ENCODE measurements around the gene BEST2. TPM values are rescaled to one million over a fixed set of nuclear protein-coding genes. Genes with fewer than 3 reads are reported as not detected.
"Not testable (repeated sequence)": the region's sequence is repeated elsewhere in the genome, so short reads cannot be mapped to it uniquely, and the experiment has no call there.

BEST2 gene
- total and polyA plus RNA-seq, 2 of the 4 experiments (the other 2 are of a cell fraction): not detected

DNA sequence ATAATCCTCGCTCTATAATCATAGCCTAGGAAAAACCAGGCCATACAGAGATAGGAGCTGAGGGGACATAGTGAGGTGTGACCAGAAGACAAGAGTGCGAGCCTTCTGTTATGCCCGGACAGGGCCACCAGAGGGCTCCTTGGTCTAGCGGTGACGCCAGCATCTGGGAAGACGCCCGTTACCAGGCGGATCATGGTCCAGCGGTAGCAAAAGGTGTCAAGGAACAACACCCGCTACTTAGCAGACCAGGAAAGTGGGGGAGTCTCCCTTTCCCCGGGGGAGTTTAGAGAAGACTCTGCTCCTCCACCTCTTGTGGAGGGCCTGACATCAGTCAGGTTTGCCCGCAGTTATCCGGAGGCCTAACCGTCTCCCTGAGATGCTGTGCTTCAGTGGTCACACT is 39.5 kb upstream of the BEST2 start:
- BruUV-seq (replicated peaks); ATAC-seq (ENCODE audit: low read depth); H4K91ac ChIP-seq (ENCODE audit: insufficient read depth, low read depth, low read length); H2BK5ac ChIP-seq (ENCODE audit: low read depth, low read length, poor library complexity, severe bottlenecking); H3K23ac ChIP-seq (ENCODE audit: low read depth, low read length); H4K5ac ChIP-seq (ENCODE audit: low read depth, low read length); H3K14ac ChIP-seq (replicated peaks; ENCODE audit: low read depth, low read length); H2BK120ac ChIP-seq (ENCODE audit: low read depth, low read length); H3K4me3 ChIP-seq (ENCODE audit: insufficient read depth, low read depth, low read length); H4K8ac ChIP-seq (ENCODE audit: low read depth in 2 of 2, low read length in 2 of 2); H2BK15ac ChIP-seq (ENCODE audit: low read depth, low read length); H3K27me3 ChIP-seq (ENCODE audit: control insufficient read depth, insufficient read depth, low read length); intact Hi-C loops (cut with micrococcal nuclease); H2BK20ac ChIP-seq (ENCODE audit: low read depth, low read length); H3K4me1 ChIP-seq (ENCODE audit: control insufficient read depth, insufficient read depth, low read length); H2AK9ac ChIP-seq (replicated peaks; ENCODE audit: low read depth, low read length, poor library complexity); H2AK5ac ChIP-seq (ENCODE audit: low read depth, low read length); H3K9me1 ChIP-seq (ENCODE audit: insufficient read depth, low read length); H3K9ac ChIP-seq (ENCODE audit: low read depth, low read length); H2AFZ ChIP-seq (replicated peaks; ENCODE audit: low read length, poor library complexity); POLR2A ChIA-PET (ENCODE audit: unreplicated experiment); H3K9me3 ChIP-seq (ENCODE audit: control insufficient read depth, insufficient read depth, low read length); in situ Hi-C loops (cut with MboI; ENCODE audit: low sequenced_read_pairs); H3K18ac ChIP-seq (ENCODE audit: low read depth, low read length); CTCF ChIA-PET; dilution Hi-C loops (cut with HindIII; ENCODE audit: low sequenced_read_pairs, unreplicated experiment); H3K4me2 ChIP-seq (ENCODE audit: low read depth, low read length); DNase-seq; H3K56ac ChIP-seq (ENCODE audit: extremely low read depth, insufficient read depth, low read length); H3K4ac ChIP-seq (ENCODE audit: low read depth, low read length); H3K27ac ChIP-seq (ENCODE audit: insufficient read depth, low read length): not testable (repeated sequence)
- Histone ChIP-seq H4K20me1 (ENCODE audit: insufficient read depth, low read length) (peaks cover 13% of the 10 kb centered on the region), H3K79me1 (ENCODE audit: low read depth in 1 of 2, low read length in 2 of 2) (peaks cover 25 to 47% of the 10 kb centered on the region in 2 experiments), H3K36me3 (ENCODE audit: control insufficient read depth, insufficient read depth, low read length) (peaks cover 66% of the 10 kb centered on the region)
- no CpG with 5 or more reads among the region's 14 CpGs for WGBS, 2 experiments (ENCODE audit: extremely low coverage in 2 of 2, insufficient read length in 1 of 2)

DNA sequence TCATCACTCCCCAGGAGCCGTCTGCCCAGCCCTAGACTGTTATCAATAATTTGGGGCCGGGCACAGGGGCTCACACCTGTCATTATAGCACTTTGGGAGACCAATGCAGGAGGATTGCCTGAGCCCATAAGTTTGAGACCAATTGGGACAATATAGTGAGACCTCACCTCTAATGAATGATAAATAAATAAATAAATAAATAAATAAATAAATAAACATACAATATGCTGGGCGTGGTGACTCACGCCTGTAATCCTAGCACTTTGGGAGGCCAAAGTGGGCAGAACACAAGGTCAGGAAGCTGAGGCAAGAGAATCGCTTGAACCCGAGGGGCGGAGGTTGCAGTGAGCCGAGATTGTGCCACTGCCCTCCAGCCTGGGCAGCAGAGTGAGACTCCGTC is 38.3 kb upstream of the BEST2 start:
- H3K4ac ChIP-seq (ENCODE audit: low read depth, low read length); H2BK20ac ChIP-seq (ENCODE audit: low read depth, low read length); H2BK120ac ChIP-seq (ENCODE audit: low read depth, low read length); H2AK9ac ChIP-seq (replicated peaks; ENCODE audit: low read depth, low read length, poor library complexity); H3K4me3 ChIP-seq (ENCODE audit: insufficient read depth, low read depth, low read length); H2AK5ac ChIP-seq (ENCODE audit: low read depth, low read length); H3K18ac ChIP-seq (ENCODE audit: low read depth, low read length); H3K4me2 ChIP-seq (ENCODE audit: low read depth, low read length); ATAC-seq (ENCODE audit: low read depth); H3K9me1 ChIP-seq (ENCODE audit: insufficient read depth, low read length); H3K14ac ChIP-seq (replicated peaks; ENCODE audit: low read depth, low read length); H4K5ac ChIP-seq (ENCODE audit: low read depth, low read length); H2BK15ac ChIP-seq (ENCODE audit: low read depth, low read length); H4K91ac ChIP-seq (ENCODE audit: insufficient read depth, low read depth, low read length); DNase-seq; H3K9ac ChIP-seq (ENCODE audit: low read depth, low read length); intact Hi-C loops (cut with micrococcal nuclease); H2AFZ ChIP-seq (replicated peaks; ENCODE audit: low read length, poor library complexity); H3K4me1 ChIP-seq (ENCODE audit: control insufficient read depth, insufficient read depth, low read length); BruUV-seq (replicated peaks); H4K8ac ChIP-seq (ENCODE audit: low read depth in 2 of 2, low read length in 2 of 2); dilution Hi-C loops (cut with HindIII; ENCODE audit: low sequenced_read_pairs, unreplicated experiment); H3K27me3 ChIP-seq (ENCODE audit: control insufficient read depth, insufficient read depth, low read length); H3K56ac ChIP-seq (ENCODE audit: extremely low read depth, insufficient read depth, low read length); H3K9me3 ChIP-seq (ENCODE audit: control insufficient read depth, insufficient read depth, low read length); H3K27ac ChIP-seq (ENCODE audit: insufficient read depth, low read length); in situ Hi-C loops (cut with MboI; ENCODE audit: low sequenced_read_pairs); H3K23ac ChIP-seq (ENCODE audit: low read depth, low read length); CTCF ChIA-PET; H2BK5ac ChIP-seq (ENCODE audit: low read depth, low read length, poor library complexity, severe bottlenecking): not testable (repeated sequence)
- Histone ChIP-seq H3K36me3 (ENCODE audit: control insufficient read depth, insufficient read depth, low read length) (peaks cover 64% of the 10 kb centered on the region), H3K79me1 (ENCODE audit: low read depth in 1 of 2, low read length in 2 of 2) (peaks cover 25 to 53% of the 10 kb centered on the region in 2 experiments), H4K20me1 (ENCODE audit: insufficient read depth, low read length) (peaks cover 13% of the 10 kb centered on the region)
- WGBS, 2 experiments (ENCODE audit: extremely low coverage in 2 of 2, insufficient read length in 1 of 2): no CpG with 5 or more reads among the region's 9 CpGs
- POLR2A ChIA-PET (ENCODE audit: unreplicated experiment): interaction anchor here (0.5 kb wide), 1 partner anchor 31 kb away, joined by 4 read pairs; no protein-coding TSS in a partner anchor
